NCI-H2227 (cell line): ENCODE data around the gene SH3PXD2A.
"Not testable (repeated sequence)": the region's sequence is repeated elsewhere in the genome, so short reads cannot be mapped to it uniquely, and the experiment has no call there.

Experiments used
- DNase-seq: peaks from one replicate; lab custom pipeline; 2025; ENCODE audit not compliant: unreplicated experiment; lab: John Stamatoyannopoulos, UW

The SH3PXD2A gene

GRCh38 chr10:103814626-103815370, 40.6 kb downstream of the SH3PXD2A start:
- no peak for DNase-seq

GRCh38 chr10:103814105-103814504, 41.3 kb downstream of the SH3PXD2A start:
- no peak for DNase-seq

GRCh38 chr10:103813312-103813711, 42.1 kb downstream of the SH3PXD2A start:
- not testable (repeated sequence) for DNase-seq

DNA sequence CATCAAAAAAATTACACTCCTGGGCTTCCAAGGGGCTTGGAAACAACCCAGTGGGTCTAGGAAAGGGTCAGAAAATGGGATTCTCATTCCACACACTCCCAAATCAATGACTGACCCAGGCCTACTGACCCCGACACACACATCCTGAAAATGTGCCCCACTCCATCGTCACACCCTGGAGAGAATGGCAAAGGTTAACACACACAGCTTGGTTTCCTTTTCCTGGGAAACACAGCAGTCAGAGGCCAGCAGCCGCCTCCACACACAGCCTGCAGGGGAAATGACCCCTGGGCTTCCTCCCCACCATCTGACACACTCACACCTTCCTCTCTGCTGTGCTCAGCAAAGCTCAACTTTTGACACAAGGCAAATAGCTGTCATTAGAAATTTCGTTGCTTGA, 42.9 kb downstream of the SH3PXD2A start:
- DNase-seq: peak; percentile 13

GRCh38 chr10:103812004-103812403, 43.4 kb downstream of the SH3PXD2A start:
- DNase-seq: no peak

DNA sequence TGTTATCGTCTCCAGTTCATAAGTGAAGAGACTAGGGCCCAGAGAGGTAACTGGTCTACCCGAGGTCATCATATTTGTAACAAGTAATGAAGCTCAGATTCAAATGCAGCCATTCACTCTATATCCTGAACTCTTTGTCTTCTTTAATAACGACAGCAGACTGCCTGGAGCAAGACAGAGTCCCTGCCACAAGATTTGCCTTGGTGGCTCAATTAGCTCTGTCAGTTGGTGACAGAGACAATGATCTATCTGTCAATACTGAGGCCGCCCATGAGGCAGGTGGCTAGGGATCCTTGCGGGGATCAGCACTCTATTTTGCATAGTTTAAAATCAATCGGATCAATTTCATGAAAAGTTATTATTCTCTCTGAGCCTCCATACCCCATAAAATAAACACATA, 43.9 kb downstream of the SH3PXD2A start:
- DNase-seq: no peak

DNA sequence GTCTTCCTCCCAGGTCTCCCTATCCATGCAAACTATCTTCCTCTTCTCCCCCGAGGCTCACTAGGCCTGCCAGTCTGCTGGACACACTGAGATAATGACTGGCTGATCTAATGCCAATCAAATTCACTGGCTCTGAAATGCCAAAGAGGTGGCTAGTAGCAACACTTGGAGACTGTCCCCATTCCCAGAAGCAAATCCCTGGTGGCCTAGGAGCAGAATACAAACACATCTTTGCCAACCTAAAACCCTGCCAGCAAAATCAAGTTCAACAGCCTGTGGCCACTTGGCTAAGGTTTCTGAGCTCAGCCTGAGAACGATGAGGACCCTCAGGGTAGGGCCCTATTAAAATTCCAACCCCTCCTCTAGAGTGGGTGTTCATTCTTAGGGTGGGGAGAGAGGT, 46.6 kb downstream of the SH3PXD2A start:
- no peak for DNase-seq

- DNase-seq: no peak
Observed at GRCh38 chr10:103807996-103808395, 47.4 kb downstream of the SH3PXD2A start.

- DNase-seq: no peak
Observed at GRCh38 chr10:103806395-103807187, 48.8 kb downstream of the SH3PXD2A start.

DNA sequence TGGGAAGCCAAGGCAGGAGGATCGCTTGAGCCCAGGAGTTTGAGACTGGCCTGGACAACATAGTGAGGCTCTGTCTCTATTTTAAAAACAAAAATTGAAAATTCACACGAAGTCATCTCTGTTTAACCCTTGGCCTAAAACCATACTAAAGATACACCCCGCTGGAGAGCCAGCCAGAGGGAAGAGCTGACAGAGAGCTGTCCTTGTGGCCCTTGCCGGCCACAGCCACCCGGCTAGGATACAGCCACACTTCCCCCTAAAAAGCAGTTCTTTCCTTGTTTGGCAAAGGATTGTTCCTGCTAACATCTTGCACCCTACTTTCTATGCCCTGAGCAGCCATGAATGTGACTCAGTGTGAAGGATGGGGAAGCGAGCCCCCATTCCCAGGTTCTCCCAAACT, 49.6 kb downstream of the SH3PXD2A start:
- no peak for DNase-seq

DNA sequence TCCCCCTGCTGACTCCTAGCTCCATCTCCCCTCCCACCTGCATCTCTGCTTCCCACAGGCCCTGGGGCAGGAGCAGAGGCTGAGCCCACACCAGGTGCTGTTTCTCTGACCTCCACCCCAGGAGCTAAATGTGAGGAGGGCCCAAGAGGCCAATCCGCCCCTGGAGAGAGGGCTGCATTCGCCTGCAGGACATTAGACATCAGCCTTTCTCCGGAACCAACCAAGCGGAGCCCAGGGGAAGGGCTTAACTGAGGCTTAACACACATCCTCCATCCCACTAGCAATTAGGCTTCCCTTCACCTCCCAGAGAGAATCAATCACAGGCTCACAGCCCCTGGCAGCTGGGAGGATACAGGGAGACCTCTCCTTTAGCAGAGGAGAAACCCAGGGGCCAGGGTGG, 50.5 kb downstream of the SH3PXD2A start:
- DNase-seq: peak; percentile 12

DNA sequence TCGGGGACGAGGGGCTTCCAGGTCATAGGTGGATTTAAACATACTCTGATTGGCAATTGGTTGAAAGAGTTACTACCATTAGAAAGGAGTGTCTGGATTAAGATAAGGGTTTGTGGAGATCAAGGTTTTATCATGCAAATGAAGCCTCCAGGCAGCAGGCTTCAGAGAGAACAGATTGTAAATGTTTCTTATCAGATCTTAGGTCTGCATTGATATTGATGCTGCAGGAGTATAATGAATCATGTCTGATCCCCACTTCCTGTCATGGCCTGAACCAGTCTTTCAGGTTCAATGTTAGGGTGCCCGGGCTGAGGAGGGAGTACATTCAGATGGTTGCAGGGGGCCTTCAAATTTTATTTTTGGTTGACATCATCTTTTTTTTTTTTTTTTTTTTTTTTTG, 51.4 kb downstream of the SH3PXD2A start:
- no peak for DNase-seq

DNA sequence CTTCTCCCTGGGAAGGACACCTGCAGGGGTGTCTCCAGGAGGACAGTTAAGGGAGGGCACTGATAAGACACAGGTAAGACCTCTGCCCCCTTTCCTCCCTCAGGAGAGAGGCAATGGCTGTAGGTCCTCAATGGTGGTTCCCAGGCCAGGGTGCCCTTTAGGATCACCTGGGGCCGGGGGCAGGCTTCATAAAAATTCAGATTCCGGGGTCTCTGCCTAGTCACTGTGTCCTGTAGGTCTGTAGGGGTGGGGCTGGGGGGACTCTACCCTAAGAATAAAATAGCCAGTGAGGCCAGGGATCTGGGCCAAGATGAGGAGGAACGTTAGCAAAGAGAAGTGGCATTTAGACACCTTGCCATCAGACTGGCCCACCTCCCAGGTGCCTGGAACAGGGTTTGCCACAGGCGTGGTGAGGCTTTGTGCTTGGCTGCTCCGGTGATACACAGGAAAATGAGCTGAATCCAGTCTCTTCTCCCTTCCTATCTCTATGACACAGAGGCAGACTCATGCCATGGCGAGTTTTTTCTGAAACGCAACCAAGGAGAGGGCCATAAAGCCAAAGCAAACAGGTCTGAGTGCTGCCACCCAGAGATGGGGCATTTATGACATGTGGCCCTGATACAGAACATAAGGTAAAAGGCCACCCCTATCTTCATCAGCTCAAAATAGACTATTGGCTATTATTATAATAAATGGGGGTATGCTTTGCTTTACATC, 52.6 kb downstream of the SH3PXD2A start:
- no peak for DNase-seq

DNA sequence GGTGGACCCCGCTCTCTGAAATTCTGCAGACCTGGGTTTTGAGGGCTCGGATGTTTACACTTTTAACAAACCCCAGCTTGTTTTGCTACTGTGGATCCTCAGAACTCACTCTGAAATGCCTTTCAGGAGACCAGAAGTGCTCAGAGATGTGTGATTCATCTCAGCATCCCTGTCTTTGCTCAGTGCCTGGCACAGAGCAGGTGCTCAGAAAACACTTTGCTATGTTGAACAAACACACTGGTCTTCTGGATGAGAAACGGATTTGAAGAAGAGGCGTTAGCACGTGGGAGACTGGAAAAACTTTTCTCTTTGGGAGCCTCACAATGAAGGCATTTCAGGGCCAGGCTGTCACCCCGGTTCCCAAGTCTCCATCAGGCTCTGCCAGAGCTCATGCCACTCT, 53.3 kb downstream of the SH3PXD2A start:
- DNase-seq: no peak

- DNase-seq: no peak
Observed at GRCh38 chr10:103800789-103801540, 54.4 kb downstream of the SH3PXD2A start.

DNA sequence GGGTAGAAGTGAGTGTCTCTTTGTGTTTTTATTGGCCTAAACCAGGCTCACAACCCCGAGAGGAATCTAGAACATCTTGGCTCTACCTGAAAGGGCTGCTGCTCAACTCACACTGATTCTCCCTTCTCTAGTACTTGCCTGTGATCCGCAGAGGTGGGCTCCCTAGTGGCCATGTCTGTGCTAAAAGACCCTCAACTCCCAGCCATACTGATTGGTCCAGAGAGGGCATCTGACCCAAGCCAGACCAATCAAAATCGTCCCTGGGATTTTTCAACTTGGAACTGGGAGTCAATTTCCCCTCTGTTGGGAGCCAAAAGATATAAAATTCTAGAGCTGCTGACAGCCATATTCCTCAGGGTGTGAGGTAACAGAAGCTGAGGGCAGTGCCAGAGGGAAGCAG, 55.3 kb downstream of the SH3PXD2A start:
- DNase-seq: no peak

GRCh38 chr10:103799341-103799740, 56.0 kb downstream of the SH3PXD2A start:
- DNase-seq: no peak

- no peak for DNase-seq
Observed at GRCh38 chr10:103798511-103798910, 56.9 kb downstream of the SH3PXD2A start.

GRCh38 chr10:103797857-103798256, 57.5 kb downstream of the SH3PXD2A start:
- no peak for DNase-seq

DNA sequence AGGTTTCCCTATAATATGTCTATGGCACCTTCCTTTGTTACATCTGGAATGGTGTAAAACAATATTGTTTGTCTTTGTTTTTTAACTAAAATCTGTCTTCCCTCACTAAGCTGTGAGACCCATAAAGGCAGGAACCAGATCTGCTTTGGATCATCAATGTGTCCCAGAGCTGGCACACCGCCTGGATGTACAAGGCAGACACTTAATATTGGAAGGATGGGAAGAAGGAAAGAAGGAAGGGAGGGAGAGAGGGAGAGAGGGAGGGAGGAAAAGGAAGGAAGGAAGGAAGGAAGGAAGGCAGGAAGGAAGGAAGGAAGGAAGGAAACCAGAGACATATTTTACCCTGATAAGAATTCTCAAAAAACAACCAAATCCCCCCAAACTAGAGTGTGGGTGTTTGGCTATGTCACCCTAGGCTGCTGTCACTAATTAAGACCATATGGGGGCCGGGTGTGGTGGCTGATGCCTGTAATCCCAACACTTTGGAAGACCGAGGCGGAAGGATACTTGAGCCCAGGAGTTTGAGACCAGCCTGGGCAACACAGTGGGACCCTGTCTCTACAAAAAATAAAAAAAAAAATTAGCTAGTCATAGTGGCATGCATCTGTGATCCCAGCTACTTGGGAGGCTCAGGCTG, 59.6 kb downstream of the SH3PXD2A start:
- no peak for DNase-seq

DNA sequence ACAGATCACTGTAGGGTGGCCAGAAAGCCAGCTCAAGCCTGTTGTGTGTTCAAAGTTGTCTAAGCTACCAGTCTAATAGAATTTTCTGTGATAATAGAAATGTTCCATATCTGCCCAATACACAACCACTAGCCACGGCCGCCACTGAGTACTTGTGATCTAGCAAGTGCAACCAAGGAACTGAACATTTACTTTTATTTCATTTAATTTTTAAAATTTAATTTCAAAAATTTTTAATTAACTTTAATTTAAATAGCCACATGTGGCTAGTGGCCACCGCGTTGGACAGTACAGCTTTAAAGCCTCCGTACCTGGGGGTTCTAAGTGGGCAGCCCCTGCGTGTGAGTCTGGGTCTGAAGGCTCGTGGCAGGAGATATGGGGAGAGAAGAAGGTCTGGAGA, 60.4 kb downstream of the SH3PXD2A start:
- DNase-seq: no peak
